GM21423 (cell line): Measurements from ENCODE around the gene FOXF2.

Experiments used
- ATAC-seq: cut with Tn5 transposase; IDR thresholded peaks from one replicate; pipeline ENCODE4 v1.9.1; 2021; ENCODE audit warnings: mild to moderate bottlenecking, moderate library complexity; ENCODE audit not compliant: unreplicated experiment

The FOXF2 gene

DNA sequence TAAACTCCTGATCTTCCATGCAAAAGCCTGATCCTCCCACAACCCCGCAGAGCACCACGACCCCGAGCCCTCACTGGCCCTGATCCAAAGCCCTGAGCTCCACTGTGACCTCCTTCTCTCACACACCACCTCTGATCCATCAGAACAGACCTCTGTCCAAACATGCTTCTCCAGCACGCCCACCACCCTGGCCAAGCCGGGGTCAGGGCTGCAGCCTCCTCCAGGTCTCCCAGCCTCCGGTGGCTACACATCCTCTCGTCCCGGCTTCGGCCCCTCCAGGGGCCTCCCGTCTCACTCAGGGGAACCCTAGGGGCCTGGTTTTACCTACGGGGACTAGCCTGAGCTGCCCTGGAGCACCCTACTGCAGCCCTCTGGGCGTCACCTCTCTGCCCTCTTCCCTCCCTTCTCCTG is 49.1 kb downstream of the FOXF2 start:
- ATAC-seq = no peak

DNA sequence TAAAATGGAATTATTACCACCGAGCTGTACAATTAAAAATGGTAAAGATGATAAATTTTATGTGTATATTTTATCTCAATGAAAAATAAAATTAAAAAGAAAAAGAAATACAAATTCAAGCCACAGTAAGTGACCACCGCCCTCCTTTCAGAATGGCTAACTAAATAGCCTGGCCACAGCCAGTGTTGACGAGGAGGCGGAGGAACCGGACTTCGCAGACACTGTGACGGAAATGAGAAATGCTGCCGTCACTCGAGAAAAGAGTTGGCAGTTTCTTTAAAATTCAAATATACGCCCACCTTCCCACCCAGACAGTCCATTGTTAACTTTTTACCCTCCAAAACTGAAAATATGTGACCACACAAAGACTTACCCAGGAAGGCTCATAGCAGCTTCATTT is 50.0 kb downstream of the FOXF2 start:
- no peak for ATAC-seq

DNA sequence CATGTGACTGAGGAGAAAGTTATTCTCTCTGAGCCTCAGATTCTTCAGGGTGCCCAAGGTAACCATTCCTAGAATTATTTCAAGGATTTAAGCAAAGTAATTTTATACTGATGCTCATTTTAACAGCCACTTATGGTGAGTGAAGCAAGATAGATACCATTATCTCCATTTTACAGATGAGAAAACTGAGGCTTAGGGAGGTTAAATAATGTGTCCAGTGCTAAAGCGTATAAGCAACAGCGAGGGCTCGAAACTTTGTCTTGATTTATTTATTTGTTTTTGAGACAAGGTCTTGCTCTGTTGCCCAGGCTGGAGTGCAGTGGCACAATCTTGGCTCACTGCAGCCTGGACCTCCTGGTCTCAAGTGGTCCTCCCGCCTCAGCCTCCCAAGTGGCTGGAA is 53.6 kb downstream of the FOXF2 start:
- ATAC-seq = no peak
